GM19099 (cell line): ENCODE measurements around the gene CMTM4.

Experiments used
- POLR2A ChIP-seq: IDR thresholded peaks from 3 replicates; pipeline ENCODE4 v1.6.1; 2011; ENCODE audit warnings: low read depth; ENCODE audit not compliant: insufficient read length; ENCODE audit errors: extremely low read depth

CMTM4 gene

DNA sequence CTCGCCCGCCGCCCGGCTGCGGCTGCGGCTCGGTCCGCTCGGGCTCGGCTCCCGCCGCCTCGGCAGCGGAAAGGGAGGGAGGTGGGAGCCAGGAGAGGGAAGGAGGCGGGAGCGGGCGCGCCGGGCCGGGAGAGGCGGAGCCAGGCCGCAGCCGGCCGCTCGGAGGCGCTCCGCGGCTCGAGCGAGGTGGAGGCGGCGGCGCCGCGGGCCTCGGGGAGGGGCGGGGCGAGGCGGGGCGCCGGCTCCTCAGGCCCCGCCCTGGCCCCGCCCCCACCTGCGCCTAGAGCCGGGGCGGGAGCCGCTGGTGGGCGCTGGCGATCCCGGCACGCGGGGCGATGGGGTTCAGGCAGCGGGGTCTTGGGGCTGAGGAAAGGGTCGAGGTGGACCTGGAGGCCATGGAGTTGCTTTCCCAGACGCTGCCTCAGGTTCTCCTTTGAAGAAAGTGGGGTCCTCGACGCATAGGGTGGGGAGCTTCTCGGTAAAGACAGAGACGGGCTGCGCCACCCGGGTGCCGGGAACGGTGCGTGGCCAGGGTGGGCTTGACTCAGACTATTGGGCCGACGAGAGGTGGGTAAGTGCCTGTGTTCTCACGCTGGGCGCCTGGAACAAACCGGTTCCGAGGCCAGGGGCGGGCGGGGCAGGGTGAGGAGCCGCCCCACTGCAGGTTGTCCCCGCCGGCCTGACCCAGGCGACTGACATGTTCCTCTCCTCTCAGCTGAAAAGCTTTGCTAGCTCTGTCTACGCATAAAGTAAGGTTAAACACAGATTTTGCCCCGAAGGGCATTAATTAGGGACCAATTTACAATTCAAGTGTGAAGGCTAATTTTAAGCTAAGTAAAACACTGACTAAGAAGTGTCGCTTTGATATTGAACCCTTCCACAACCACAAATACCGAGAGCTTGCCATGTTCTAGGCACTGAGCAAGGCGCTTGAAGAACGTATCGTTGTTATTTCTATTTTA lies at the start of gene CMTM4:
Gene CMTM4, minus strand, starts transcription at position 75 of the 962 bp plus-strand sequence. CDS start 218 bp downstream, outside the sequence.
- no peak for TF ChIP-seq POLR2A

DNA sequence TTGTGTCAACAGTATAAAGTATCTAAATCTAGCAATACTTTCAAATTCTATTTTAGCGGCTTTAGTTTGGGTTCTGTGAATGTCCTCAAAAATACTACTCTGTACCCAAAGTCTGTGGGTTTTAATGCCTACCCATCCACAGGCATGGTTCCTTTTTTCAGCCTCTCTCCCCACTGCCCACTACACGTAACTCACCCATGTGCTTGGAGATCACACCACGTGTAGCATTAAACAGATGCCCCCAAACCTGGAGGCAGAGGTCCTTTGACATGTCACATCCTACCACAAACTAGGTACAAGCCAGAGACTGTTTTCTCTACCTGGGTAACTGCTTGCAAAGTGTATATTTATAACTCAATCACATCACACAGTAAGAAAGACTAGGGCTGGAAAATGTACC lies 49.5 kb upstream of the CMTM4 start:
- no peak for TF ChIP-seq POLR2A

DNA sequence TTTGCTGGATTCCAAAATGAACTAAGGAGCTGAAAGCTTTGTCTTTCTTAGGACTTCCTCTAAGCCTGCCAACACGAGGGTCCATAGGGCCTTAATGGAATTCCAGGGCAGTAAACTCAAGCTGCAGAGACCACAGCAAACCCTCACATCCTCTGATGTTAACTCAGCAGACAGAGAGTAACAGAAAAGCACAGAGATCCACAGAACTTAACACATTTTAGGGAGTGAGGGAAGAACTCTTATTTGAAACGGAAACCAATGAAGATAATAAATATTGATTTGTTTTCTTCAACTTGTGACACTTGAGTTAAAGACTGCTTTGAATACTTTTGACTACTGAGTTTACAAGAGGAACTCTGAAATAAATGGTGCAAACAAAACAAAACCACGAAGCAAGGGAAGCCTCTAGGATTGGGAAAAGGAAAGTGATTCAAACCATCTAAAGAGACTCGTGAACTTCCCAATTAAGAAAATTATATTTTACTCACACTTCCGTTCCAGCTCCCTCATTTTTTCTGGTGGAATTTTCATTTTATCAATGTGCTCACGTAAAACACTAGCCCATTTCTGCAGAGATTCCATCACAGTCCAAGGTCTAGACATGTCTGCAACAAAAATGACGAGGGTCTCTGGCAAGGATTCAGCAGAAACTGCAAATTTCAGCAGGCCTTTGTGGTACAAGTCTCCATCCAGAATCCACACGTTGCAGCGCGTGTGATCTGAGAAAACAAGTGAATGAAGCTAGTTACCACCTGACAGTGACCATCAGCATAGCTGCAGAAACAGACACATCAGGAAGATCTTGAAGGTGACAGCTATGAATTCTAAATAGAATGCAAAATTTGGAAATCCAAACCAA lies 45.6 kb upstream of the CMTM4 start:
- TF ChIP-seq POLR2A: no peak

DNA sequence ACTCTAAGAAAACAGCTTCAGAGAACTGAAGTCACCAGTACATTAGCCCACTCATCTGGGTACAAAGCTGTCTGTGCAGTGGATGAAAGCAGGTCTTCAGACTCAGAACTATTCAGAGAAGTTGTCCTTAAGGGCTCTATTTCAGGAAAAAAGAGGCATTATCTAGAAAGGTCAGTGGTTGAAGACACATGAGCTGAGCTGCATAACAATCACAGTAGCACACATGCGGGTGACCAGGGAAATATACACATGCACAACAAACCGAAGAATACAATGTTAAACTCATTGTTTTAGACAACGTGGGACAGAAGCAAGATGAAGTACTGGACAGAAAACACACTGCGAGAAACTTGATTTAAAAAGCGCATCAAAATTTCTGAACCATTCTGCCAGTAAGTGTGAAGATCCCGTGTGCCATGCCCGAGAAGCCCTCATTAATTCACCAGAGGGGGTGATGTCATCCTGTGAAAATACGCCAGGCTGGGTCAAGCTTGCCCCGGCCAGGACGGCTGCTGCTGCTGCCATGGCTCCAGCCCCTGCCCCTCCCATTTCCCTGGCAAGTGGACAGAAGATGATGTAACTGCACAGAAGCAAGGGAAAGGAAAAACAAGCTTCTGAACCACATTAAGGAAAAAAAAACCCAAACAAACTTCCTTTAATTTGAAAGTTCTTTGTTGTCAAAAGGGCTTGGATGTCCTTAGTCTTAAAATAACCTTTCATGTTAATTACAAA lies 44.8 kb upstream of the CMTM4 start:
- TF ChIP-seq POLR2A: no peak

DNA sequence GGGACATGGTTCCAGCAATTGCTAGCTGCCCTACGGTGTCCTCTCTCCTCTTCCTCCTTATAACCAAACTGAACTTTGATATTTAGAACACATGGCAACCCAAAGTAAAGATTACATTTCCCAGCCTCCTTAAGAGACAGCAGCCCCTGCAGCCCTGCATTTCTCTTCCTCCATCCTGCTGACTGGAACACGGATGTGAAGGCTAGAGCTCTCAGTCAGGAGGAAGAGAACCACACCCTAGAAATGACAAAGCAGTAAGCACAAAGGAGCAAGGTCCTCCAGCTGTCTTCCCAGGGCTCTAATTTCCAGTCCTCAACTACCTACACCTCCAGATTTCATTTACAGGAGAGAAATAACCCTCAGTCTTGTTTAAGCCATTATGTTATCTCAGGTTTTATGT lies 44.0 kb upstream of the CMTM4 start:
- TF ChIP-seq POLR2A: no peak

DNA sequence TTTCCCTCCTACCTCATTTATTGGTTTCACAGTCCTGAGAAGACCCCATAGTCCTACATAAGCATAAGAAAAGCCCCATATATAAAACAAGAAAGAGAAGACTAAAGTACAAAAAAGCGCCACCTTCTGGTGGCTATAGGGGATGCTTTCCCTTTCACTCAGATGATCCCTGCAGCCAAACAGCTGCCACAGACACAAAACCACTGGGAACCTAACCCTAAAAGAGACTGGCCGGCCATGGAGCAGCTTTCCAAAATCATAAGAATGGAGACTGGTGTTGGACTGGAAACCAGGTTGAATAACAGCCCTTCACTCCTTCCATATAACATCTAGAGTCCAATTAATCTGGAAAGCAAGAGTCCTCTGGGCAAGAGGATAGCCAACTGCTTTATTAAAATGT lies 43.5 kb upstream of the CMTM4 start:
- no peak for TF ChIP-seq POLR2A

DNA sequence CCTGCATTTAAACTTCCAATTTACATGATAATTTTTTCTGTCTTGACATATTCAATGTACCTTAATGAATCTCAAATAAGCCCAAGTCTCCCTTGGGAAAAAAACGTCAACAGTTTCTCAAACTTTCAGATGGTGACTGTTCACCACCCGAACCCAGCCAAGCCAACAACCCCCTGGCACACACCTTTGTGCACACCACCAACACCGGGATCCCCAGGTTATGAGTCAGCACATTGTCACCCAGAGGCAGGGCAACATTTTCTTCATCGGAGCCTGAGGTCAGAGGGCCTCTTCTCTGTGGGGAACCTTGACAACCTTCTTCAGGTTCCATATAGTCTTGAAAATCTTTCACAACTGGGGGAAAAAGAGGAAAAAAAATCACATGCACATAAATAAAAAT lies 39.3 kb upstream of the CMTM4 start:
- no peak for TF ChIP-seq POLR2A

DNA sequence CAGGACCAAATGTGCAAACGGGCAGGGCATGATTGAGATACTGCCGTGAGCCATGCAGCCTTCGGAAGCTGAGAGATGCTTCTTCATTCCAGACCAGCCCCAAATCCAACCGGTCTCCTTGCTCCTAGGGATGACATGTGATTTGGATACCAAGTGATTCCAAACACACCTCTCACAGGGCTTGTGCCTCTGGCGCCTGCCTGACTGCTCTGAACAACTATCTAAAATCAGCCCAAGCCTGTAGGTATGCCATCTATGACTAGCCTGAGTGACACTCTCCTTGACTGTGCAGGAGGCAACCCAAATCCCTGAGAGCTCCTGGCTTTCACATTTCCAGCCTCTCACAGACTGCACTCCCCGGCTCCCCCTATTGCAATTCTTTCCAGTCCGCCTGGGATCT lies 34.6 kb upstream of the CMTM4 start:
- TF ChIP-seq POLR2A: no peak

DNA sequence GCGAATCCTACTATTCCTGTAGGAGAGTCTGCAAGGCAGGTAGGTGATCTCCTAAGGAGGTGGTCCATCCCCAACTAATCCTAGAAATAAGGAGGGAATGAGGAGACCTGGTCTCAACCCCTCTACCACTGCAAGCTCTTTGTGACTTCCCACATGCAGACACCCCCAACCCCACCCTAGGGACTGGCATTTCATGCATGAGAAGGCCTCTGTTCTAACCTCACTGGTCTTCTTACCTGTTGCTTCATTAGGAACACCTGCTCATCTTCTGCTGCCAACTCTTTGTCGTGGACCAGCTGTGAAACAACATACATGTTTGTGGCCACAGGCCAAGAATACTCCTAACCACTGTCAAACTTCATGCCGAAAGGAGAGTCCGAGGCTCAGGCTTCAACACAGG lies 32.3 kb upstream of the CMTM4 start:
- no peak for TF ChIP-seq POLR2A

DNA sequence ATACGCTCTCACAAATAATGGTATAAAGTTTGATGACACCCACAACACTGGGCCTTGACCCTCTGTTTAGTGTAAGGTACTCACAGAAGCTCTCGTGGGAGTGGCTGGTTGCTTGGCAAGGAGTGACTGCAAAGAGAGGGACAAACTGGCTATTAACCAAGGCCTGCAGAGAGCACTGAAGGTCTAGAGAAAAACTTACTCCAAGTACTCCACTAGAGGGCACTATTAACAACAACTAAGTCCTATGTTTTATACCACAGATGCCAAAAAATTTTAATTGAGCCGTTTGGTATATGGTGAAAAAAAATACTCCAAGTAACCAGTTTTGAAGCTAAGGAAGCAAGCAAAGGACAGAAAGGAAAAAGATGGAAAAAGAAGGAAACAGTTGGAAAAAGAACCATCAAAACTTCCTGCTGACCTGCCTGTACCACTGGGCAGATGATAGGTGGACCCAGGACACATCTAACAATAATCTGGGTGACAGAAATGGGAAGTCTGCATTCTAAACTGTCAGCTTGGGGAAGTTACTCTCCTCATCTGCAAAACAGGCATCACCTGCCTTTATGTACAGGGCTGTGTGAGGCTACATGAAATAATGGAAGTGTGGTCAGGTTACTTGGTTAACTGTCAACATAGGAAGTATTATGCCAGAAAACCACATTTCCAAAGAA lies 31.7 kb upstream of the CMTM4 start:
- TF ChIP-seq POLR2A: no peak

DNA sequence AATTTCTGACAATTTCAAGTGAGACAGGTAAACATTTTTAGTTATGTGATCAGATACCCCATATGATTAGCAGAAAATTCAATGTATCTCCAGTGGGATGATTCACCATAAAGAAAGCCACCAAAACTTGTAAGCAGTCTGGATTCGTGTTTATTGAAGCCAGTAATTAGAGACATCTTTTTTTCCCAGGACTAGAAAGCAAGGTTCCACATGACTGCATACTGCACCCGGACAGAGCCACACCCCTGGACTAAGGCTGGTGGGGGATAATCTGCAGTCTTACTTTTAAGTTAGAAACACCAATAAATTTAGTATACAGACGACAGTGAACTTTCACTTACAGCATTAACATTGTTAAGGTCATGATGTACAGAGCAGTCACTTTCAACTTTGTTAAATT lies 24.2 kb upstream of the CMTM4 start:
- TF ChIP-seq POLR2A: no peak

DNA sequence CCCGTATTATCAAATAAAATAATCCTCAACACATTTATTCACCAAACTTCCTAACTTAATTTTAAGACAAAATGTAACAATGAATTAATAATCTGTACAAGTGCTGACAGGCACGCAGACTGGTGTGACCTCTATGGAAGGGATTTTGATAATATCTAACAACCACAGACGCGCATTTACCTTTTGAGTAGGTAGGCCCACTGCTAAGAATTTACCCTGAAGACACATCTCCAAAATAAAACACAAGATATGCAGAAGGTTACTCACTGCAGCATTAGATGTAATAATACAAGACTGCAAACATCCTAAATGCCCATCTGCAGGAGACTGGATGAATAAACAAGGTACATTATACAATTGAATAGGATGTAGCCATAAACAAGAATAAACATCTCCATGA lies 22.7 kb upstream of the CMTM4 start:
- TF ChIP-seq POLR2A: no peak

DNA sequence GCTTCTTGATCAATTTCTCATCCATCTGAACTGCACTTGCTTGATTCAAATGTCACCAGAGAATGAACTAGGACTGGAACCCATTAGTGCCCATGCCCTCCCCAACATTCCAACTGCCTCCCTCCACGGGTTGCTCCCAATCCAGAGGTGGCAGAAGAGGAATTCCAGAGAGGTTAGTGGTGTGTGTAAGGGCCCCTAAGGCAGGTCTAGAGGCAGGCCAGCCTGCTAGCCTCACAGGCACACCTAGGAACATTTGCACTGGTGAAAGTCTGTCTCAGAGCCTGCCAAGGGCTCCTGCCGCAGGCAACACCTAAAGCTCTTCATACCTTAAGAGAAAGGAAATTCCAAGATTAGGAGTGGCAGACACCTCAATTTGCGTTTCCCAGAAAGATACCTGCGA lies 21.2 kb upstream of the CMTM4 start:
- TF ChIP-seq POLR2A: no peak

DNA sequence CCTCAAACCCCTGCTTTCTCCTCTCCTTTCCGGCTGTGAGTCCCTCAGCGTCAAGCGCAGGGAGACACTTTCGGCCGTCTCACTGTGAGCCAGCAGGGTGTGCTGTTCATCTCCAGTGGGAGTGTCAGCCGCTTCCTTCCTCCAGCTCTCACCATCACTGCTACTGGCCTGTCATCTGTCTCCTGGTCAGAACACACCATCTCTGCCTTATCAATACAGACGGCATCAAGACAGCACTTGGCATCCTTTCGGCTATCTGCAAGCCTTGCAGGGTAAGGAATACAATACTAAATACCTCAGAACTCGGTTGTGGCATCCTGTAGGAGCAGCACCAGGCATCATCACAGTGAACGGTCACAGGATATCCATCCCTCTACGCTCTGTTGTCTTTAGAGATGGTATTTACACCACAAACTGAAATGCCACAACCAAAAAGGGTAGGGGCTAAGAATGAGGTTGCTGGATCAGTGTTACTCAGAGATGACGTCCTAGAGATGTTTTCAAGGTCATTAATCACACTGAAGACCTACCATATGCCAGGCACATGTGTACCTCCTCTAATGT lies 20.7 kb upstream of the CMTM4 start:
- no peak for TF ChIP-seq POLR2A
